LNCAP (cell line): ENCODE measurements around the gene PTPRN2.

Source experiments
- TF ChIP-seq, protein P1 (sequence below): fragments of 450-650 bp; IDR thresholded peaks from 2 replicates; pipeline ENCODE4 v1.5.1; 2017; ENCODE audit warnings: mild to moderate bottlenecking

Gene PTPRN2

DNA sequence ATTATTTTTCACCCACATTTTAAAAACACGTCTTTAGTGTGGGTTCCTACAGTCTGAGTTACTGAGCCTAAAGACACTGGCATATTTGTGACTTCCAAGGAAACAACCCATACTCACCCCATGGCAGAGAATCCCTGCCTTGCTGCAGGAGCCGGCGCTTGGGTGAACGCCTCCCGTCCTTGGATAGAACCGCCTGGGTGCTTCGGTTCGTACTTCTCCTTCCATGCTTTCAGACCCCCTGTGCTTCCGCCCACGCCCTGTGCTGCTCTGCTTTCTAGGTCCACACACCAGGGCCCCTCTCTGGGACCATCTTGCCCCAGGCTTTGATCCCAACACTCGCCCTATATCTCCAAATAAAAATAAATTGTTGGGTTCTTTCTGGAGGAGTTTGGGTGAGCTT, 125.8 kb downstream of the PTPRN2 start:
- TF ChIP-seq, protein P1, sequence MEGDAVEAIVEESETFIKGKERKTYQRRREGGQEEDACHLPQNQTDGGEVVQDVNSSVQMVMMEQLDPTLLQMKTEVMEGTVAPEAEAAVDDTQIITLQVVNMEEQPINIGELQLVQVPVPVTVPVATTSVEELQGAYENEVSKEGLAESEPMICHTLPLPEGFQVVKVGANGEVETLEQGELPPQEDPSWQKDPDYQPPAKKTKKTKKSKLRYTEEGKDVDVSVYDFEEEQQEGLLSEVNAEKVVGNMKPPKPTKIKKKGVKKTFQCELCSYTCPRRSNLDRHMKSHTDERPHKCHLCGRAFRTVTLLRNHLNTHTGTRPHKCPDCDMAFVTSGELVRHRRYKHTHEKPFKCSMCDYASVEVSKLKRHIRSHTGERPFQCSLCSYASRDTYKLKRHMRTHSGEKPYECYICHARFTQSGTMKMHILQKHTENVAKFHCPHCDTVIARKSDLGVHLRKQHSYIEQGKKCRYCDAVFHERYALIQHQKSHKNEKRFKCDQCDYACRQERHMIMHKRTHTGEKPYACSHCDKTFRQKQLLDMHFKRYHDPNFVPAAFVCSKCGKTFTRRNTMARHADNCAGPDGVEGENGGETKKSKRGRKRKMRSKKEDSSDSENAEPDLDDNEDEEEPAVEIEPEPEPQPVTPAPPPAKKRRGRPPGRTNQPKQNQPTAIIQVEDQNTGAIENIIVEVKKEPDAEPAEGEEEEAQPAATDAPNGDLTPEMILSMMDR = no peak

DNA sequence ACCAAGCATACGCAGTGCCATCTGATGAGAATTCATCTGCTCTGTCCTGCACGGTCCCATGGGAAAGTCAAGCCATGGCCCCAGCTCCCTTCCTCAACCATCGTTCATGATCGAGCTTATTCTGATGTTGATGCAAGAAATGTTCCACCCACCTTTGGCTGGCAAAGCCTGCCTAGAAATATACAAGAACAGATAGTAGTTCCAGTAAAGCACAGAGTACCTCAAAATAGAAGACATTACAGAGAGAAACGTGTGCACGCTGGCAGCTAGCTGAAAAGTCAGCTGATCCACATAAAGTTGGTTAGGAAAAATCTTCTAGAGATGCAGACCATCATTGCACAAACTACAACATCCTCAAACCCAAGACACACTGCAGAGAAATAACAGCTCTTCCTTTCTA, 127.0 kb downstream of the PTPRN2 start:
- TF ChIP-seq, protein P1 = no peak

DNA sequence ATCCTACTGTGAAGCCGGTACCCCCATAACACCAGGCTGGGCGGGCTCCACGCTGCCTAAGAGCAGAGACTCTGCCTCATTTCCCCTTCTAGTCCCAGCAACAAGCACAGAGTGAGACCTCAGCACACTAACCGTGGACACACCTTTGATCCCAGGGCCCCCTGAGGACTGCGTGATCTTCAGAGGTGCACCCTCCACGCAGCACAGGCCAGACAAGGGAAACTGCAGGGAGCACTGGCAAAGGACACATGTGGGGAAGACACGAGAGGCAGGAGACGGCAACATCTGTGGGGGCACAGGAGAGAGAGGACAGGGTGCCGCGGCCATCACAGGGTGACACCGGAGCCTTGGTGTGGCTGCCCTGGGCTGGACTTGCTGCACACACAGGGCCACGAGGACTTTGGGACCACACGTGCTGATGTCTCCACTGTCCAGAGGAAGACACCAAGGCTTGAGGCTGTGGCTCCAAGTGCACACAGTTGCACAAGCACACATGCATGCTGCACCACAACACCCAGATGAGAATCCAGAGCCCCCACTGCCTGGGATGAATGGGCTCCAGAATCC, 128.8 kb downstream of the PTPRN2 start:
- TF ChIP-seq, protein P1 = no peak

DNA sequence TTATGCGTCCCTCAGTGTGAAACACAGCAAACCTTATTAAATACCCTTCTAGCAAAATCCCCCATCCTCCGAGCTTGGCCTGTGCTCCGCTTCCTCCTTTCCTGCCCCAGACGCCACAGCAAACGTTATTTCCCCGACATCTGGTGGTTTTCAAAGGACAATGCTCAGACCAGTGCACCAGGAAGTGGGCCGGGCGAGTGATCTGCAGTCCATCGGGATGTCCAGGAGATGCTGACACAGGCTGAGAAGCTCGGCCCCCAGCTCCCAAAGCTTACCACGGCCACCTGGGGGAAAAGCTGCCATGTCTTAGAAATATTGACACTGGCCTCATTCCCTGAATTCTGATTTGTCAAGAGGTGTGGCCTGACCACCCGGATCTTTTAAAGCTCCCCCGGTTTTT, 129.5 kb downstream of the PTPRN2 start:
- TF ChIP-seq, protein P1 = no peak

DNA sequence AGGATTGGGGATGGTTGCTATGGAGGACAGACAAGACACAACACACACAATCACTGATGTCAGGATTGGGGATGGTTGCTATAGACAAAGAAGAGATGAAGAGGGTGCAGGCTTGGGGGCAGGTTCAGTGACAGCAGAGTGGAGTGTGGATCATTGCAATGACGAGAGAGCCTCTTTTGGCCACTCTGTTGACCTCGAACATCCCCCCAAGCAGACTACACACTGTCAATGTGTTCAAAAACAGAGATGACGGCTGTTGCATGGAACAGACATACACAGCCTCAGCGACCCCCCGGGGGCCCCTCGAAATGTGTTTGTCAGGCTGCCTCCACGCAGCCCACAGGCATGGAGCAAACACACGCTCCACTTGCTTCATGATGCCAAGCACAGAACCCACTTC, 133.0 kb downstream of the PTPRN2 start:
- TF ChIP-seq, protein P1 = no peak

DNA sequence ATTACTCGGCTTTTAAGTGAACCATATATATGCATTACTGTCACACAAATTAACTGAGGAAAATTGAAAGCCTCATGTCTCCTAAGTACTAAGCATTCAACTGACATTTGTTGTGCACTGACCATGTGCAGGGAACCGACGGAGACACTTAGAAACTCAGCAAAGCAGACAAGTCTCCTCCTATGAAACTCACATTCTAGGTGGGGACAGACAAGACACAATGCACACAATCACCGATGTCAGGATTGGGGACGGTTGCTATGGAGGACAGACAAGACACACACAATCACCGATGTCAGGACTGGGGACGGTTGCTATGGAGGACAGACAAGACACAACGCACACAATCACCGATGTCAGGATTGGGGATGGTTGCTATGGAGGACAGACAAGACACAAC, 134.0 kb downstream of the PTPRN2 start:
- TF ChIP-seq, protein P1 = no peak

DNA sequence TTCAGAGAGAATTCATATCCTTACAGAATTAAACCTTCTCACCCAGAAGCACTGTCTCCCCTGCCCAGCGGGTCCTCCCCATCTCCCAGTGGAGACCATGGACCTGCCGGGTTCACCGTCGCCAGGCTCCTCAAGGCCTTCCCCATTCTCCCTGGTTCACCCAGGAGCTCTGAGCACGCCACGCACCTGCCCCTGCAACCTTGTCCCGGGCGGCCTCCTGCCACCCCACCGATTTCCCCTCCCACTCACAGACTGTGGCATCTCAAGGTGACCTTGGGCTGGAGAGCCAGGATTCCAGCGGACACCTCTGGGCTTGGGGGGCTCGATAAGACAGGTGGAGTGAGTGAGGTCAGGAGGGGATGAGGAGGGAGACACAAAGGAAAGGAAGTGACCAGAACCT, 135.3 kb downstream of the PTPRN2 start:
- TF ChIP-seq, protein P1 = no peak
